BLaER1 treated with 17β-estradiol and CSF1 and Interleukin-3, amounts not matched to agents 10 nM and 100 nM (cell line): Measurements from ENCODE around the gene AHCYL2.
"Not testable (repeated sequence)": the region's sequence is repeated elsewhere in the genome, so short reads cannot be mapped to it uniquely, and the experiment has no call there.

Source experiments
- H3K27ac ChIP-seq, 11 experiments: shearing (Covaris generic); formaldehyde crosslinking; 2 replicates each; pipeline ENCODE4 v1.8.1; 2022
- H3K27me3 ChIP-seq, 11 experiments: shearing (Covaris generic); formaldehyde crosslinking; 2 replicates each; pipeline ENCODE4 v1.8.1; 2022
- H3K36me3 ChIP-seq, 11 experiments: shearing (Covaris generic); formaldehyde crosslinking; 2 replicates each; pipeline ENCODE4 v1.8.1; 2022
- H3K4me1 ChIP-seq, 10 experiments: shearing (Covaris generic); formaldehyde crosslinking; 2 replicates each; pipeline ENCODE4 v1.8.1; 2022
- H3K4me2 ChIP-seq, 11 experiments: shearing (Covaris generic); formaldehyde crosslinking; 2 replicates each; pipeline ENCODE4 v1.8.1; 2022
- H3K4me3 ChIP-seq, 10 experiments: shearing (Covaris generic); formaldehyde crosslinking; 2 replicates each; pipeline ENCODE4 v1.8.1; 2022
- H3K9ac ChIP-seq, 11 experiments: shearing (Covaris generic); formaldehyde crosslinking; 2 replicates each; pipeline ENCODE4 v1.8.1; 2022
- H3K9me3 ChIP-seq, 11 experiments: shearing (Covaris generic); formaldehyde crosslinking; replicated peaks in 1 of 11; 2 replicates each; pipeline ENCODE4 v1.8.1; 2022
- H4K20me1 ChIP-seq, 11 experiments: shearing (Covaris generic); formaldehyde crosslinking; 2 replicates each; pipeline ENCODE4 v1.8.1; 2022
- Cebpa-rat ChIP-seq, 11 experiments: shearing (Covaris generic); IDR thresholded peaks; 2 replicates each; pipeline ENCODE4 v1.8.1; 2022

AHCYL2 gene

DNA sequence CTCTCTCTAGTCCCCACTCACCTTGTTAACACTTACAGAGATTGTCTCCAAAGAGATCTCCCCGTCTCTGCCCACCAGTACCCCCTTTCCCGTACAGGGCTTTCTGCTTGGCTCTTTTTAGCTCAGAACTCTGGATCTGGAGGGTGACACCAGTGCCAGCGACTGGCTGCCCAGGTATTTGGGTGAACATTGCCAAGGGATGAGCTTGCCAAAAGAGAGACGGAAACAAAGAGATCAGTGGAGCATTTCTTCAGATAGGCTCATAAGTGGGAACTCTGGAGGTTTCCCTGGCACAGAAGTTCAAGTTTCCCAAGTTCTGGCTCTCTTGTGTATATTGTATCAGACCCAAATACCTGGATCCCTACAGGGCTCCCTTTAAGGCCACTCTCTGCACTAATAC, 239.4 kb downstream of the AHCYL2 start:
- Histone ChIP-seq H3K4me3 (no peak overlapping the region), H3K36me3 (peaks cover 0 to 4% (median 0%) of the 10 kb centered on the region in 11 experiments; a peak in 2 of 22 replicates), H3K9me3 (no peaks in the 10 kb centered on the region), H3K4me2 (no peak overlapping the region), H3K27ac (no peak overlapping the region), H3K27me3 (no peaks in the 10 kb centered on the region), H4K20me1 (no peaks in the 10 kb centered on the region), H3K4me1 (peaks cover 0 to 14% (median 5%) of the 10 kb centered on the region in 10 experiments; a peak in 10 of 20 replicates), H3K9ac (no peak overlapping the region)
- no peak for TF ChIP-seq Cebpa-rat (IDR thresholded peaks at IDR 0.05)

DNA sequence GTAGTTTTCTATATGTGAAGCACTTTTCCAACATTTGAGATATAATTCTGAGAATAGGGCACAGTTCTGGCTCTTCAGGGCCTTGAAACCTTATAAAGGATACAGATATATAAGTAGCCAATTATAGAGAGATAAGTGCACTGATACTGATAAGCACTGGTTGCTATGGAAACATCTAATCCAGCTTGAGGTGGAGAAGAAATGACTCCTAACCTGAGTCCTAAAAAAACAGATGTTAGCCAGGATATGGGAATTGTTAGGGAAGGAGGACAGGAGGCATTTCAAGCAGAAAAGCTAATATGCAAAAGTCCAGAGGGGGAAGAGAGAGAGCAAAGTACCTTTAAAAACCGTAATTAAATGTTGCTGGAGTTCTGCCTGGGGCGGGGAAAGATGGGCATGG, 240.2 kb downstream of the AHCYL2 start:
- Histone ChIP-seq H3K9ac (no peak overlapping the region), H4K20me1 (no peaks in the 10 kb centered on the region), H3K4me2 (no peak overlapping the region), H3K27ac (no peak overlapping the region), H3K27me3 (no peaks in the 10 kb centered on the region), H3K4me3 (no peak overlapping the region), H3K4me1 (peaks cover 0 to 14% (median 5%) of the 10 kb centered on the region in 10 experiments; a peak in 10 of 20 replicates), H3K36me3 (peaks cover 0 to 4% (median 0%) of the 10 kb centered on the region in 11 experiments; a peak in 2 of 22 replicates), H3K9me3 (no peaks in the 10 kb centered on the region)
- TF ChIP-seq Cebpa-rat (IDR thresholded peaks at IDR 0.05) = no peak

DNA sequence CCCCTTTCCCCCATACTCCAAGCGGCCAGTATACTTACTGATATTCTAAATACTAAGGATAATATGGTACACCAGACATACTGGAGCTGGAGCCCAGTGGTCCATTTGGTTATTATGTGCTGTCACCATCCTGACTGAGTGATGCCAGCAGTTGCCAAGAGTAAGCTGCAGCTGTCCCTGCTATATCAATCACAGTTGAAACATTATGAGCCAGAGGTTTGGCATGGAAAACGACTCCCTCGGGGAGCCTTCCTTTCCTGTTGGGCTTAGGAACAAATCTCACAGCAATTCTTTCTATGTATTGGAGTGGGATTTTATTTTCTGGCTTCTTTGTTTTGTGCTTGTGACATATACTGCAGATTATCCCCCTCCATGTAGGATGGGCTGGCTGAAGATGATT, 242.0 kb downstream of the AHCYL2 start:
- H3K36me3 ChIP-seq = no peaks in the 10 kb centered on the region
- no peak overlapping the region for H3K27ac ChIP-seq
- no peak for TF ChIP-seq Cebpa-rat (IDR thresholded peaks at IDR 0.05)

DNA sequence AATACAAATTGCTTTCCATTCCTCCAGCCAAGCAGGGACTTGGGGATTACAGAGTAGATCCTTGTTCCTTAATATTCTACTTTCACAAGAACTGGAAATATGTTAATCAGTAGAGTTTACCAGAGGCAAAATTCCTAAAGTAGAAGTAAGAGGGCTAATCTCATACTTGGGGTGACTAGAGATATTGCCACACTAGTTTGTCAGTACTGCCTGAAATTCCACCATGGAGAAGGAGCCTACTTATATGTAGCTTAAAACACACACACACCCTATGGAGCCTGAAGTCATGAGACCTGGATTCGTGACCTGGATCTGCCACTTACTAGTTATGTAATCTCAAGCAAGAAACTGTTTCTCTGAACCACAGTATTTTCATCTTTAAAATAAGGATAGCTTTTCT, 243.3 kb downstream of the AHCYL2 start:
- no peak overlapping the region for H3K4me3 ChIP-seq
- H3K36me3 ChIP-seq = no peaks in the 10 kb centered on the region
- H3K9me3 ChIP-seq = no peaks in the 10 kb centered on the region
- no peak for TF ChIP-seq Cebpa-rat (IDR thresholded peaks at IDR 0.05)
- no peak overlapping the region for H3K9ac ChIP-seq
- no peaks in the 10 kb centered on the region for H4K20me1 ChIP-seq
- H3K4me1 ChIP-seq = peaks cover 0 to 2% (median 0%) of the 10 kb centered on the region in 10 experiments; a peak in 3 of 20 replicates
- no peak overlapping the region for H3K4me2 ChIP-seq
- no peaks in the 10 kb centered on the region for H3K27me3 ChIP-seq
- no peak overlapping the region for H3K27ac ChIP-seq

More for the DNA sequence above, 242.0 kb downstream of the AHCYL2 start:
- Histone ChIP-seq H3K9me3 (no peaks in the 10 kb centered on the region), H3K4me2 (no peak overlapping the region), H4K20me1 (no peaks in the 10 kb centered on the region), H3K9ac (no peak overlapping the region), H3K4me1 (peaks cover 0 to 14% (median 5%) of the 10 kb centered on the region in 10 experiments; a peak in 10 of 20 replicates), H3K4me3 (no peak overlapping the region), H3K27me3 (no peaks in the 10 kb centered on the region)

DNA sequence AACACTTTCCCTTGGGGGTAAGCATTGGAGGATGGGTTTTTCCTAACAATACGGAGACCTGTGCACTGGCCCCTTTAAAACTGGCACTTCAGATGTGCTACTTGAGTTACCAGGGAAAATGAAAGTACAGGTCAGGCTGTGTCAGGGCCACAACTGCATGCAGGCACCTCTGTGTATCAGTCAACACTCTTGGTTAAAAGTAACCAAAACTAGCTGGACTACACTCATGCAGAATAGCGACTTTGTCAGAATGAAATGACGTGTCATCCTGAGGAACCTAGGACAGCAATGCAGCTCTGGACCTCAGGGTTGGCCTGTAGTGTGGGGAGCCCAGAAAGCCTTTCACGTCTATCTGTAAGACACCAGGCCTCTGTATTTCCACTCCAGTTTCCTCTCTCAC, 243.7 kb downstream of the AHCYL2 start:
- H4K20me1 ChIP-seq = no peaks in the 10 kb centered on the region
- TF ChIP-seq Cebpa-rat (IDR thresholded peaks at IDR 0.05) = no peak
- H3K4me2 ChIP-seq = no peak overlapping the region

DNA sequence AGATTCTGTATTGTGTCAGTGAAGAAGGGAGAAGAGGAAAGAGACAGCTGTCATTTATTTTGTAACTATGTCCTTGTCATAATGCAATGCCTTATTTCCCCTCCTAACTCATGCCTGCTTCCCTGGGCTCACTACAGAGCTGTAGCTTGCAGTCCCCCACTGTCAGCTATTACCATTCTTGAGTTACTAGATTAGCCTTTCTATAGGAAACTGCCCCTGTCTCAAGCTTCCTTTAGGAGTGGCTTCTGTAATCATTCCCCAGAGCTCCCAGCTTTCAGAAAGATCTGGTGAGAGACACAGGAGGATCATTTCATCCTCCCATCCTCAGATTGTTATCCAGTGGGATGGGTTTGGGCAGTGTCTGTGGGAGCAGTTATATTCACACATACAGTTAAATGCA, 245.1 kb downstream of the AHCYL2 start:
- no peak for TF ChIP-seq Cebpa-rat (IDR thresholded peaks at IDR 0.05)
- Histone ChIP-seq H3K27me3 (no peaks in the 10 kb centered on the region), H4K20me1 (no peaks in the 10 kb centered on the region), H3K4me3 (no peak overlapping the region), H3K36me3 (no peaks in the 10 kb centered on the region), H3K4me1 (no peaks in the 10 kb centered on the region), H3K27ac (no peak overlapping the region), H3K4me2 (no peak overlapping the region), H3K9ac (no peak overlapping the region), H3K9me3 (no peaks in the 10 kb centered on the region)

More for the DNA sequence above, 243.7 kb downstream of the AHCYL2 start:
- no peaks in the 10 kb centered on the region for H3K27me3 ChIP-seq
- no peaks in the 10 kb centered on the region for H3K9me3 ChIP-seq
- H3K4me3 ChIP-seq = no peak overlapping the region
- no peaks in the 10 kb centered on the region for H3K4me1 ChIP-seq
- no peak overlapping the region for H3K27ac ChIP-seq
- no peaks in the 10 kb centered on the region for H3K36me3 ChIP-seq
- H3K9ac ChIP-seq = no peak overlapping the region

DNA sequence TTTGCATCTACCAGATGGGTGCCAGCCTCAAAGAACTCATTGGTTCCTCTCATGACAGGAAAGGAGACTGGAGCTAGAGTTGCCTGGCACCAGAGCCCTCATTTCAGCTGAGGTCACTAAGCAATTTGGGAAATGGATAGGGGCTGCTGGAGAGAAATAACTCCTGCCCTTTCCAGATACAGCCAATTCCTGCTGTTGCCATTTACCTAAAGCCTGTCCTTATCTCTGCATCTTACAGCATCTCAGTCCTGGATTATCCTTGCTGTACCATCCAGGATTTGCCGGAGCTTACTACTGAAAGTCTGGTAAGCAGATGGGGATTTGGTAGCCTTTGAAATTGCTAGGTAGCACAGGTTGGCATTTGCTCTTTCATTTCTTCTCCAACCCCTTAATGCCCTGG, 245.6 kb downstream of the AHCYL2 start:
- Histone ChIP-seq H3K4me1 (no peaks in the 10 kb centered on the region), H3K36me3 (no peaks in the 10 kb centered on the region), H3K27ac (no peak overlapping the region), H3K4me2 (no peak overlapping the region), H3K27me3 (no peaks in the 10 kb centered on the region), H3K4me3 (no peak overlapping the region), H3K9ac (peak overlapping the region in 1 of 11 experiments; percentile 24; a peak in 1 of 22 replicates), H3K9me3 (no peaks in the 10 kb centered on the region), H4K20me1 (no peaks in the 10 kb centered on the region)
- TF ChIP-seq Cebpa-rat (IDR thresholded peaks at IDR 0.05) = no peak

DNA sequence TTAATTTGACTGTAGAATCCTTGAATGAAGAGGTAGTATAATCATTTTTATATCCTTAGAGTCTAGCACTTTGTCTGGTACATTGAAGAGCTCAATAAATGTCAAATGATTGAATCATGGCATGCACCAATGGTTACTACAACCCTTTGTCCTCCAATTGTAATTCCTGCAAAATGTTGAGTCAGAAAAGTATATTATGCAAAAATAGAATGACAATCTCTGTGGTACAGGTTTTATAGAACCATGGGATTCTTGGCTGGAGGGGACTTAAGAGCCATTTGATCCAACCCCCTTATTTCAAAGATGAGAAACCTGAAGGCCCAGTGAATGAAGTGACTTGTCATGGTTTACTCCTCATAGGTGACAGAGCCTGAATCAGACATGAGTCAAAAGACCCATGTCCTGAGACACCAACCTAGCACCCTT, 246.6 kb downstream of the AHCYL2 start:
- no peaks in the 10 kb centered on the region for H3K4me1 ChIP-seq
- H3K4me2 ChIP-seq = no peak overlapping the region
- no peak overlapping the region for H3K27ac ChIP-seq
- H3K4me3 ChIP-seq = no peak overlapping the region
- H3K27me3 ChIP-seq = no peaks in the 10 kb centered on the region
- no peak for TF ChIP-seq Cebpa-rat (IDR thresholded peaks at IDR 0.05)
- no peak overlapping the region for H3K9ac ChIP-seq
- peaks cover 2 to 9% (median 7%) of the 10 kb centered on the region in 11 experiments; a peak in 18 of 22 replicates for H3K9me3 ChIP-seq
- no peaks in the 10 kb centered on the region for H4K20me1 ChIP-seq
- H3K36me3 ChIP-seq = no peaks in the 10 kb centered on the region

DNA sequence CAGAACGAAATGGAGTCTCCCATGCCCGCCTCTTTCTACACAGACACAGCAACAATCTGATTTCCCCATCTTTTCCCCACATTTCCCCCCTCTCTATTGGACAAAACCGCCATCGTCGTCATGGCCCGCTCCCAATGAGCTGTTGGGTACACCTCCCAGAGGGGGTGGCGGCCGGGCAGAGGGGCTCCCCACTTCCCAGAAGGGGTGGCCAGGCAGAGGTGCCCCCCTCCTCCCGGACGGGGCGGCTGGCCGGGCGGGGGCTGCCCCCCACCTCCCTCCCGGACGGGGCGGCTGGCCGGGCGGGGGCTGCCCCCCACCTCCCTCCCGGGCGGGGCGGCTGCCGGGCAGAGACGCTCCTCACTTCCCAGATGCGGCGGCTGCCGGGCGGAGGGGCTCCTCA, 251.1 kb downstream of the AHCYL2 start:
- peaks cover 4 to 13% (median 9%) of the 10 kb centered on the region in 11 experiments; a peak in 18 of 22 replicates for H3K9me3 ChIP-seq
- not testable (repeated sequence) for H3K27me3 ChIP-seq, H3K4me1 ChIP-seq, H3K36me3 ChIP-seq, H4K20me1 ChIP-seq, H3K27ac ChIP-seq, H3K9ac ChIP-seq, H3K4me3 ChIP-seq, H3K4me2 ChIP-seq

DNA sequence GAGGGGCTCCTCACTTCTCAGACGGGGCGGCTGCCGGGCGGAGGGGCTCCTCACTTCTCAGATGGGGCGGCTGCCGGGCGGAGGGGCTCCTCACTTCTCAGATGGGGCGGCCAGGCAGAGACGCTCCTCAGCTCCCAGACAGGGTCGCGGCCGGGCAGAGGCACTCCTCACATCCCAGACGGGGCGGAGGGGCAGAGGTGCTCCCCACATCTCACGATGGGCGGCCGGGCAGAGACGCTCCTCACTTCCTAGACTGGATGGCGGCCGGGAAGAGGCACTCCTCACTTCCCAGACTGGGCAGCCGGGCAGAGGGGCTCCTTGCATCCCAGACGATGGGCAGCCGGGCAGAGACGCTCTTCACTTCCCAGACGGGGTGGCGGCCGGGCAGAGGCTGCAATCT, 251.6 kb downstream of the AHCYL2 start:
- not testable (repeated sequence) for H3K4me3 ChIP-seq, H3K4me1 ChIP-seq, H3K36me3 ChIP-seq, H4K20me1 ChIP-seq, H3K4me2 ChIP-seq, H3K27ac ChIP-seq, H3K9ac ChIP-seq, H3K27me3 ChIP-seq
- H3K9me3 ChIP-seq = peaks cover 7 to 16% (median 11%) of the 10 kb centered on the region in 11 experiments; a peak in 18 of 22 replicates
